CD4-positive, alpha-beta T cell treated with Interleukin-6 at 100 ng/mL for 8 hours (primary cell): ENCODE measurements around the gene UAP1L1.
"Not testable (repeated sequence)": the region's sequence is repeated elsewhere in the genome, so short reads cannot be mapped to it uniquely, and the experiment has no call there.

Experiments
- DNase-seq: peaks from one replicate; pipeline ENCODE4 v3.0.0-alpha.2; 2020; ENCODE audit warnings: mixed read lengths, low spot score

UAP1L1 gene, protein sequence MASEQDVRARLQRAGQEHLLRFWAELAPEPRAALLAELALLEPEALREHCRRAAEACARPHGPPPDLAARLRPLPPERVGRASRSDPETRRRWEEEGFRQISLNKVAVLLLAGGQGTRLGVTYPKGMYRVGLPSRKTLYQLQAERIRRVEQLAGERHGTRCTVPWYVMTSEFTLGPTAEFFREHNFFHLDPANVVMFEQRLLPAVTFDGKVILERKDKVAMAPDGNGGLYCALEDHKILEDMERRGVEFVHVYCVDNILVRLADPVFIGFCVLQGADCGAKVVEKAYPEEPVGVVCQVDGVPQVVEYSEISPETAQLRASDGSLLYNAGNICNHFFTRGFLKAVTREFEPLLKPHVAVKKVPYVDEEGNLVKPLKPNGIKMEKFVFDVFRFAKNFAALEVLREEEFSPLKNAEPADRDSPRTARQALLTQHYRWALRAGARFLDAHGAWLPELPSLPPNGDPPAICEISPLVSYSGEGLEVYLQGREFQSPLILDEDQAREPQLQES

GRCh38 chr9:137077010-137077747 lies at the start of gene UAP1L1:
Gene UAP1L1 (plus strand): TSS chr9:137077517. CDS start chr9:137077533, 16 bp downstream.
- peak; percentile 49 for DNase-seq

- DNase-seq = peak; percentile 61
Measured at GRCh38 chr9:137028263-137029057, 48.9 kb upstream of the UAP1L1 start.

GRCh38 chr9:137029058-137029936 lies 48.0 kb upstream of the UAP1L1 start:
- DNase-seq = peak; percentile 58

GRCh38 chr9:137030006-137030405 lies 47.3 kb upstream of the UAP1L1 start:
- no peak for DNase-seq

DNA sequence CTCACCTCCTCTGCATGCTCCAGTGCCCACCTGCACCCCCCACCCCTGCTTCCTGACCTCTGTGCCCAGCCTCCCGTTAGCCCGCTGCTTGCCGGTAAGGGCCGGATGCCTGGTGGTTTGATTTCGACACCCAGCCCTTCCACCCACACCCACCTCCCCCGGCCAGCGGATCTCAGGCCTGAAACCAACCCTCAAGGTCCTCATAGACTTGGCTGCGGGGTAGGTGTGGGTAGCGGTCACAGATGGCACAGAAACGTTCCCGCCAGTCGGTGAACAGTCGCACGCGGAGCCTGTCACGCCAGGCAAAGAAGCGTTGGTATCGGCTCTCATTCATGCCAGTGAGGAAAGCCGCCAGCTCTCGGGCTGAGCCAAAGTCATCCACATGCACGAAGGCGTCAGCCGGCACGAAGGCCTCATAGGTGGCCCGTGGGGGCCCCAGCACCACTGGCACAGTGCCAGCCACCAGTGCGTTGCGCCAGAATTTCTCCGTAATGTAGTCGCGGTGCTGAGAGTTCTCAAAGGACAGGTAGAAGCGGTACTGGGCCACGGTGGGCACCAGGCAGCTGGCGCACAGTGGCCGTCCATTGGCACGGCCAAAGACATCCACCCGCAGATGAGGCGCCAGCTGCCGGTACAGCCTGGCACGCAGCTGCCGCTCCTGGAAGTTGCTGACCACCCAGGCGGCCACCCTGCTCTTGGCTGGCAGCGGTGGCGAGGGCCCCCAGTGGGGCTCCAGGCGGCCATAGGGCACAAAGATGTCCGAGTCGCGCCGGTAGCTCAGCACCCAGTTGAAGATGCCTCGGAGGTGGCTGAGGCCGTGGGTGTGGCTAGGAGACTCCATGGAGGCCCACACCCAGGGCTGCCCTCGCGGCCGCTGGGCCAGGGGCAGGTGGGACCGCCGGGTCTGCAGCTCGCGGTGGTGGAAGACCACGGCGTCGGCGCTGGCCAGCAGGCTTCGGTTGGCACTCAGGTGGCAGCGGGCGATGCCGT lies 46.5 kb upstream of the UAP1L1 start:
- peak; percentile 39 for DNase-seq

DNA sequence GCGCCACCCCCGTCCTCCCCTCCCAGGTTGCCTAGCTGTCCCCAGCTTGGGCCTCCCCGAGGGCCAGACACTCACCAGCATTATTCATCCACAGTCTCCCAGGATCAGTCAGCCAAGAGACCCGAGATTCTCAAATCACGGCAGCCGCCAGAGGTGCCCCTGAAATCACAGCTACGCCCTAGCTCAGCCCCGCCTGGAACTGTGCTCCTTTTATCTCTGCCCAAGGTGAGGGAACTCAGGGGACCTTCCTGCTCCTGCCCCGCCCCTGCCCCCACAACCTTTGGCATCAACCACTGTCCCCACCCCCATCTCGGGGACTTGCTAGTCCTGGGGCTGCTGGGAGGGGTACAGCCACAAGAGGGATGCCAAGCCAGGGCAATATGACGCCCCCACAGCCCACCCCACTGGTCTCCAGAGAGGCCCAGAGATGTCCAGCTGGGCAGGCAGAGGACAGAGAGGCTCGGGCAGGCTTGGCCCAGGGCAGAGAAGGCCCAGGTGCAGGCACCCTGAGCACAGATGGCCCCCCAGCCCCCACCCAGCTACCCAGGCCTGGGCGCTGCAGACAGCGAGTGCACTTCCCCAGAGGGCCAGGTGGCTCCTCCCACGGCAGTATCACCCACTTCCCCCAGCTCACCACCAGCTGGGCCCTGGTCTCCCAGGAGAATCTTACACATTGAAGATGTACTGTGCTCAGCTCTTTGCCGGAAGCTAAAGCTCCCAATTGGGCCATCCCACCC lies 45.2 kb upstream of the UAP1L1 start, which contains the start of gene FUT7:
Gene FUT7 (minus strand): TSS at position 185 of the 737 bp plus-strand sequence. CDS start 97 bp downstream, at position 88.
- peak; percentile 40 for DNase-seq

- DNase-seq = no peak
Measured at GRCh38 chr9:137032858-137033257, 44.5 kb upstream of the UAP1L1 start.

- DNase-seq = not testable (repeated sequence)
Measured at GRCh38 chr9:137033481-137033880, 43.8 kb upstream of the UAP1L1 start.

GRCh38 chr9:137034039-137034708 lies 43.1 kb upstream of the UAP1L1 start:
- DNase-seq = no peak

DNA sequence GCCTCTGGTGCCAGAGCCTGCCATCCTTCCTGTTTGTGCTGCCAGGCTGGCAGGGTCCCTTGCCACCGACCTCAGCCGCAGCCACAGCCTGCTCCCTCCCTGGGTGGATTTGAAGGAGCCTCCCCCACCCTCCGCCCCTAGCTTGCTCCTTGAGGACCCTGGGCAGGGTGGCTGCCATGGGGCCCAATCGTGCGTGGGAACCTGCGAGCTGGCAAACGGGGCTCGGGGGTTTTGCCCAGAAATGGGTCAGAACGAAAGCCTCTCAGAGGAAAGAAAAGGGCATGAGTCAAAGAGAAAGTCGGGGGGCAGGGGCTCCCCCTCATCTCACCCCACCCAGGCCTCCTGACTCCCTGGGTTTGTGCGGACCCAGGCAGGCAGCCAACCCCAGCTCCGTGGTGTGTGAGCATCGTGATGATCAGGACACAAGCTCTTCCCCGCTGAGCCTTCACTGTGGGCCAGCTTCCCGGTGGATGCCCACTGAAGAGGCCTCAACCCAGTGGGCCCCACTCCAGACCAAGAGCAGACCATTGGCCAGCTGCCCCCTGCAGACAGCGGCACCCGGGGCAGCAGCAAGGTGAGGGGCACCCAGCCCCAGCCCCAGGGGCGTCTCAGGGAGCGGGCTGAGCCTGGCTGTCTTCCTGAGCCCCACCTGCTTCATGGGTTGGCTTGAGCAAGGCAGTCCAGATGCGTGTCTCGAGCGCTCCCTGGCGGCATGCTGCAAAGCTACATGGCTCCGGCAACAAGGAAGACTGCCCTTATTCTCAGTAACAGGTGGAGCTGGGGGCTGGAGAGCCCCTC lies 42.4 kb upstream of the UAP1L1 start:
- DNase-seq = peak; percentile 89

DNA sequence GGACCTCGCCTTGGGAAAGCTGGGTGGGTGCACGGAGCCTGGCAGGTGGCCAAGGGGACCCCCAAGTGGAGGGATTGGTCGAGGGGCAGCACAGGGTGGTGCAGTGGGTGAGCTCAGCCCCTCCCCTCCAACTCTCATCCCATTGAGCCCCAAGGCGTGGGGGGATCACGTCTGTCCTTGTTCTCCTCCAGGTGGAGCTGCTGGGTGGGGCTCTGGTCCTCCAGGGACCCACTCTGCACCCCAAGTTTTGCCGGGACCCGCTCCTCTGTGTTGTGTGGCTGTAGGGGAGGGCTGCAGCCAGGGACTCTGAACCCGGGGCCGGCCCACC lies 41.8 kb upstream of the UAP1L1 start:
- DNase-seq = no peak

DNA sequence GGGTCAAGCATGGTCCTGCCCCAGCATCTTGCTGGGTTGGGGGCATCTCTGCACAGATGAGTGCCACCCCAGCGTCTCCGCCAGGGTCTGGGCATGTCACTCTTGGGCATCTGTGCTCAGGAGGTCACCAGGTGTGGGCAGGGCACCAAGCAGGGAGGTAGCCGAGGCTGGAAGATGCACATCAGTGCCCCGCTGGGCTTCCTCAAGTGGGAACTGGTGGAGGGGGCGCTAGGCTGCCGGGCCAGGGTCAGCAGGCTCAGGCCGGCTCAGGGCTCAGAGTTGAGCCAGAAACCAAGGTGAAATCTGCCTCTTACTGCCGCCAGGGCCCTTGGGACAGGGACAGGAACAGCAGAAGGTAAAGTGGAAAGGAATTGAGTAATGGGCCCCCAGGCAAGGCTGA lies 41.4 kb upstream of the UAP1L1 start:
- no peak for DNase-seq

- DNase-seq = no peak
Measured at GRCh38 chr9:137037035-137037434, 40.3 kb upstream of the UAP1L1 start.

DNA sequence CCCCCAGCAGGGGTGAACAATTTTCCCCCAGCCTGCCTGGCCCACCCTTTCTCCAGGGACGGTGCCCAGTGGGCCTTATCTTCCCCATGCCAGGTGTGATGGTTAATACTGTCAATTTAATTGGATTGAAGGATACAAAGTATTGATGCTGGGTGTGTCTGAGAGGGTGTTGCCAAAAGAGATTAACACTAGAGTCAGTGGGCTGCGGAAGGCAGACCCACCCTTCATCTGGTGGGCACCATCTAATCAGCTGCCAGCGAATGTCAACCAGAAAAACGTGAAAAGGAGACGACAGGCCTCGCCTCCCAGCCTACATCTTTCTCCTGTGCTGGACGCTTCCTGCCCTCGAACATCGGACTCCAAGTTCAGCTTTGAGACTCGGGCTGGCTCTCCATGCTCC lies 39.8 kb upstream of the UAP1L1 start:
- no peak for DNase-seq

- DNase-seq = no peak
Measured at GRCh38 chr9:137038916-137039315, 38.4 kb upstream of the UAP1L1 start.

GRCh38 chr9:137039611-137040366 lies 37.5 kb upstream of the UAP1L1 start:
- no peak for DNase-seq

DNA sequence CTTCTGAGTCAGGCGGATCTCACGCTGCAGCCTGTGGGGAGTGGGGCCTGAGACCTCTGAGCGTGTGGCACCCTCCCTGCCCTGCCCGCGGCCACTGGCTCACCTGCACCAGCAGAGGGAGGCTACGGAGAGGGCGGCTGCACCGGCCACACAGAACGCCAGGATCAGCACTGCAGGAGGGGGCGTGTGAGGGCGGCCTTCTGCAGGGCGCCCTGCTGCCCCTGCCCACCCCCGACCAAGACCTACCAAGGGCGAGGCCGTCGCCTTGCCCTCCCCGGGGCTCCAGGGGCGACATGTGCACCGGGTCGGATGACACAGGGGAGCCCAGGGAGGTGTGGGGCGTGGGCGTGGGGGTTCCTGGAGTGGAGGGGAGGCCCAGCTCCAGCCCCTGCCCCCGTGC lies 36.7 kb upstream of the UAP1L1 start:
- DNase-seq = no peak
